ENCODE data around the gene SMIM14.
A peak's percentile ranks its signal among the peaks of the same experiment; 100 is the strongest.

DNA sequence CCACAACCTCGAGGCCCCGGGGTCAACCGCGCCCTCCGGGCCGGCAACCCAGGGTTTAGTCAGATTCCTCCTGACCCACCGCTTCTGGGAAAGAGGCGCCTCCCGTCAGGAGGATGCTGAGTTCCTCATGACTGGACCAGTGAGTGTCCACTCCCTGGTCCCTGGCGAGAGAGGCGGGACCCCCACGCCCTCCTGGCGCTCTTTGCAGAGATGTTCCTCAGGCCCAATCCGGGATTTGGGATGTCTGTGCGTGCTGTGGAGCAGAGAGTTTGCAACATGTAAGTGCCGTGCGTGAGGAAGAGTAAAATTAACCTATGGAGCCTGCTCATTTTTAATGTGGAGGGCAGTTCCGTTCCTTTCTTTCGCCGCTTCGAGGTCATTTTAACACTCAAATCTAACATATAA is 110.6 kb downstream of the SMIM14 start:
- TF ChIP-seq POLR2A (IDR thresholded peaks at IDR 0.05), result no peak
- TF ChIP-seq, protein P1, sequence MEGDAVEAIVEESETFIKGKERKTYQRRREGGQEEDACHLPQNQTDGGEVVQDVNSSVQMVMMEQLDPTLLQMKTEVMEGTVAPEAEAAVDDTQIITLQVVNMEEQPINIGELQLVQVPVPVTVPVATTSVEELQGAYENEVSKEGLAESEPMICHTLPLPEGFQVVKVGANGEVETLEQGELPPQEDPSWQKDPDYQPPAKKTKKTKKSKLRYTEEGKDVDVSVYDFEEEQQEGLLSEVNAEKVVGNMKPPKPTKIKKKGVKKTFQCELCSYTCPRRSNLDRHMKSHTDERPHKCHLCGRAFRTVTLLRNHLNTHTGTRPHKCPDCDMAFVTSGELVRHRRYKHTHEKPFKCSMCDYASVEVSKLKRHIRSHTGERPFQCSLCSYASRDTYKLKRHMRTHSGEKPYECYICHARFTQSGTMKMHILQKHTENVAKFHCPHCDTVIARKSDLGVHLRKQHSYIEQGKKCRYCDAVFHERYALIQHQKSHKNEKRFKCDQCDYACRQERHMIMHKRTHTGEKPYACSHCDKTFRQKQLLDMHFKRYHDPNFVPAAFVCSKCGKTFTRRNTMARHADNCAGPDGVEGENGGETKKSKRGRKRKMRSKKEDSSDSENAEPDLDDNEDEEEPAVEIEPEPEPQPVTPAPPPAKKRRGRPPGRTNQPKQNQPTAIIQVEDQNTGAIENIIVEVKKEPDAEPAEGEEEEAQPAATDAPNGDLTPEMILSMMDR (IDR thresholded peaks at IDR 0.05 in 4 of 5, conservative IDR thresholded peaks at IDR 0.05 in 1 of 5), result peak in 1 of 5 experiments; percentile 10

Measured in gastrocnemius medialis (tissue), 4 donors.